Naive B cell (primary cell): Measurements from ENCODE around the gene KDM5B. TPM values are rescaled to one million over a fixed set of nuclear protein-coding genes. Genes with fewer than 3 reads are reported as not detected.

Experiments used
- ATAC-seq, 2 donors: fragments of 150-1000 bp; cut with Tn5 transposase; 2 replicates each; pipeline ENCODE4 v1.10.0; 2021; ENCODE audit warnings: low read depth in 2 of 2, mild to moderate bottlenecking in 2 of 2, moderate library complexity in 2 of 2
- DNase-seq: peaks from one replicate; pipeline ENCODE4 v3.0.0; 2022
- H3K27ac Mint-ChIP-seq, 6 donors: one replicate each; pipeline ENCODE4 v1.8.0; 2020 to 2022; ENCODE audit warnings: mild to moderate bottlenecking in 6 of 6, mixed read lengths in 6 of 6, moderate library complexity in 5 of 6, inconsistent platforms in 2 of 6
- H3K27me3 Mint-ChIP-seq, 3 donors: one replicate each; pipeline ENCODE4 v1.8.0; 2021 to 2022; ENCODE audit warnings: mixed read lengths in 3 of 3, mild to moderate bottlenecking in 1 of 3
- H3K36me3 Mint-ChIP-seq, 2 donors: one replicate each; pipeline ENCODE4 v1.8.0; 2020 to 2022; ENCODE audit warnings: mixed read lengths in 2 of 2, inconsistent platforms in 1 of 2, mild to moderate bottlenecking in 1 of 2
- H3K4me1 Mint-ChIP-seq, 3 donors: one replicate each; pipeline ENCODE4 v1.8.0; 2020 to 2022; ENCODE audit warnings: mixed read lengths in 3 of 3, inconsistent platforms in 1 of 3, mild to moderate bottlenecking in 1 of 3, moderate library complexity in 1 of 3
- H3K4me3 Mint-ChIP-seq, 8 donors: one replicate each; pipeline ENCODE4 v1.8.0; 2020 to 2022; ENCODE audit warnings: mild to moderate bottlenecking in 8 of 8, mixed read lengths in 8 of 8, moderate library complexity in 8 of 8, inconsistent platforms in 2 of 8
- H3K9me3 Mint-ChIP-seq, 7 donors: one replicate each; pipeline ENCODE4 v1.8.0; 2020 to 2022; ENCODE audit warnings: mixed read lengths in 7 of 7, mild to moderate bottlenecking in 5 of 7, inconsistent platforms in 2 of 7, moderate library complexity in 1 of 7
- polyA plus RNA-seq, 6 donors: library from polyadenylated mRNA; unstranded; fragments of 300-500 nt; fragmentation: Illumina TruSeq; gene quantifications; one replicate each; pipeline ENCODE4 v1.2.3, GENCODE V29; 2021; ENCODE audit warnings: low read depth in 6 of 6

KDM5B gene
- polyA plus RNA-seq, 6 donors from 2014 or later = 4.1 to 24.4 (median 17.1) TPM

DNA sequence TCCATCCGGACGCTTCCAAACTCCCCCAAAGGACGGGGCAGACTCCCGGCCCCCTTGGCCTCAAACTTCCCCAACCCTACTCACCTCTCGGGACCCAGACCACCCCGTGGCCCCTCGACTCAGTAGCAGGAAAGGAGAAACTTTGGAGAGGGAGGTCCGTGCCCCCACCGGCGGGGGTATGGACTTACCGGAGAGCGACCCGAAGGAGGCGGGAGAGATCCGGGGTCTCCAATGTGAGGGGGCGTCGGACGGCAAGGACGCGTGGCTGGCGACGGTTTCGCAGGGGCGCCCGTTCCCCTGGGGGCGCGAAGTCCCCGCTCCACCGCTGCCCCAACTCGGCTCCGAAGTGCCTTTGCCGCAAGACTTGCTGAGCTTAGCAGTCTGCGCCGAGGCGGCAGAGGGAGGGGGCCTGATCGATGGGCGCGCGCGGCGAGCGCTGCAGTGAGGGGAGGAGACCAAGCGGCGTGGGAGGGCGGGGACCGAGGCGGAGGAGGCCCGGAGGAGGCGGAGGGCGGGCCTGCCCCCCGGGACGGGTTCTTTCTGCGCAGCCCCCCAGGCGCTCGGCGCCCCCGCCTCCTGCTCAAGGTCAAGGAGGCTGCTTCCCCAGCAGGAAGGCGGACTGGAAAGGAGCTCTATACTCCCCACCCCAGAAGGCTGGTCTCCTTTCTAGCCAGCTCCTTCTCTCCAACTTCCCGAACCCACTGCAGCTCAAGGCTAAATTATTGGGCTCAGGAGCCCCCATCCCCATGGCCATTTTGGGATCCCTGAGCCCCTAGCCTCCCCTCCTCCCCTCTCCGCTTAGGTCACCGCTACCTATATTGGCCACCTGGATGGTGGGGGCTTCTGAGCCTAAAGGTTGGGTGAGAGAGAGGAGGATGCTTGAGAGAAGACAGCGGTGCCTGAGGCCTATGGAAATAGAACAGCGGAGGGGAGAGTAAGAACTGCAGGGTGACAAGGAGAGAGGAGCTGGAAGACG lies 97.9 kb downstream of the KDM5B start, which contains the start of gene SYT2:
Gene SYT2 (minus strand): TSS at position 385 of the 976 bp plus-strand sequence. CDS start 104,682 bp downstream, outside the sequence.
- Mint-ChIP-seq H3K9me3 (no peaks in the 10 kb centered on the region), H3K36me3 (peaks cover 0 to 7% of the 10 kb centered on the region in 2 donors), H3K27me3 (peaks cover 67 to 96% (median 74%) of the 10 kb centered on the region in 3 donors), H3K27ac (peak within 1 kb of the TSS in 1 of 6 donors; percentile 72), H3K4me3 (peak within 1 kb of the TSS in 5 of 8 donors; percentile 1 to 66 (median 44)), H3K4me1 (peaks cover 6 to 12% (median 12%) of the 10 kb centered on the region in 3 donors)
- DNase-seq = no peak
- ATAC-seq = peak; percentile 35 to 40

DNA sequence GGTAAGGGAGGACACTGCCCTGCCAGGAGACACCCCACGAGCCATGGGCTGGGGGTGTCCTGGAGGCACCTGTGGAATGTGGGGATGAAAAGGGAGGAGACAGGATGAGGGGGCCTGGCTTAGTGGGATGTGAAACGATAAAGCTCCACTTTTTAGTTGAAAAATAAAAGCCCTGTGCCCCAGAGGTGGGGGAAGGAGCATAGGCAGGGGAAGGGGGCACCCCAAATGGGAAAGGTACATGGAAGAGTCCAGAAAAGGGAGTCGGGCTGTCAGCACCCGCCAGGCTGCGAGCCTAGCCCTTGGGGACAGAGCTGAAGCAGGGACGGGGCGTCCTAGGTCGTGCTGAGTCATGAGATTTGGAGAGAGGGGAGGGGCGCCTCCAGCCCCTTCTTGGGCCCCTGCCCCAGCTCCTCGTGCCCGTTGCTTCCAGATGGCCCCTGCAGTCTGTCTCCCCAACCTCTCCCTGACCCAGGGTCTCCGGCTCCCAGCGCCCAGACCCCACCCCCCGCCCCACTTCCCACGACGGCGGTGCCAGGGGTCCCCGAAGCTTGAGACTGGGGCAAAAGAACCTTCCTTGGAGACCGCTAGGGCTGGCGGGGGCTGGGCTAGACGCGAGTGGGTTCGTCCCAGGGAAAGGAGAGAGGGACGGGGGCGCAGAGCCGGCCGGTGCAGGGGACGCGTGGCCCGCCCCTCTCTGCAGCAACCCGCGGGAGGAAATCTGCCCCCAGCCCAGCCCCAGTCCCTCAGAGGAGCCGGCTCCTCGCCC lies 98.8 kb downstream of the KDM5B start:
- Mint-ChIP-seq H3K27me3 (peaks cover 58 to 89% (median 76%) of the 10 kb centered on the region in 3 donors), H3K36me3 (peaks cover 0 to 7% of the 10 kb centered on the region in 2 donors), H3K4me3 (peak overlapping the region in 3 of 8 donors; percentile 44 to 66 (median 56)), H3K9me3 (no peaks in the 10 kb centered on the region), H3K27ac (peak overlapping the region in 2 of 6 donors; percentile 16 to 72), H3K4me1 (peaks cover 6 to 12% (median 12%) of the 10 kb centered on the region in 3 donors)
- ATAC-seq (no peak), DNase-seq (no peak)

DNA sequence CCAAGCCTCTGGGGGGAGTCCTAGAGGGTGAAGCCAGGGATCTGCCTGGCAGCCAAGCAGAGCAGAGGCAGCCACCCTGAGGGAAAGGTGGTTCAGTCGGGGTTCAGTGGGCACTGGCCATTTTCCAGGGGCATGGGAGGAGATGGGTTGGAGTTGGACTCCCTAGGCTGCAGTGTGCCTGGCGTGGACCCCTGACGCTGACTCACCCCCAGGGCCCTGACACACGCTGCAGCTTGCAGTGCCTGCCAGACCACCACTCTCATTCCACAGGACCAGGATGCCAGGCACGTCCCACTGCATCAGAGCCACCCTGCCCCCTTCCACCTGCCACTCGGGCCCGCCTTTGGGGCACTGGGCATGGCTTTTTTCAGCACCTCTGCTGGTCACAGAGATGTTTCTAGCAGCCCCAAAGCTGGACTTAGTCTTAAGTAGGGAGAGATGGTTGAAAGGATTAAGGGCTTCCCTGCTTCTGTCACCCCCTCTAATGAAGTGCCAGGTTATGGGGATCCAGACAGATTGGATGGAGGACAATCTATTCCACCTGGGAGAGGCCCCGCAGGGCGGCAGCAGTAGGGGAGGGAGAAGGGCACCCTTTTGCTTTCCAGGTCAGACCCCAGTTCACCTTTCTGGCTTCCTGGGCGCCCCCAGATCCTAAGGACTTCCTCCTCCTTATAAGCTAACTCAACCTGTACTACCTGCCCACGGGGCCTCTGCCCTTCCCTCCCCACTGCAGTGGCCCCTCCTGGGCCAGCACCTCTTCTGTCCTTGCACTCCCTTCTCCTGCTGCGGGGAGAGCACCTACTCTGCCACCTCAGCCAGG lies 99.6 kb downstream of the KDM5B start:
- Mint-ChIP-seq H3K27ac (peak overlapping the region in 1 of 6 donors; percentile 16), H3K36me3 (peaks cover 0 to 7% of the 10 kb centered on the region in 2 donors), H3K4me3 (peak overlapping the region in 2 of 8 donors; percentile 54 to 66), H3K4me1 (peaks cover 6 to 12% (median 12%) of the 10 kb centered on the region in 3 donors), H3K9me3 (no peaks in the 10 kb centered on the region), H3K27me3 (peaks cover 57 to 87% (median 83%) of the 10 kb centered on the region in 3 donors)
- ATAC-seq (no peak), DNase-seq (no peak)

DNA sequence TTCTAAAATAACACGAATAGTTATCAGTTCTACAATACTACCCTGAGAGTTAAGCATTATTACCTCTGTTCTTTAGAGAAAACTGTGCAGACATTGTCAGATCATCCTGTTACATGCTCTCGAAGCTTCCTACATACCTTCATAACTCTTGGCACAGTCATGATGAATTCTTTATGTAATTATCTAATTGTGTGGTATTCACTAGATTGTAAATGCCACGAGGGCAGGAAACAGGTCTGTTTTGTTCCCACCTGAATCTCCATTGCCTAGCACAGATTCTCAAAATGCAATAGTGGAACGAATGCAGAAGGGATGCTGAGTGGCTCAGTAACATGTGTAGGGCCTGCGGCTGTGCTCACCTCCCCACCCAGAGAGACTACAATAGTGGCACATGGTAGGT lies 101.4 kb downstream of the KDM5B start:
- no peak overlapping the region for H3K4me3 Mint-ChIP-seq

DNA sequence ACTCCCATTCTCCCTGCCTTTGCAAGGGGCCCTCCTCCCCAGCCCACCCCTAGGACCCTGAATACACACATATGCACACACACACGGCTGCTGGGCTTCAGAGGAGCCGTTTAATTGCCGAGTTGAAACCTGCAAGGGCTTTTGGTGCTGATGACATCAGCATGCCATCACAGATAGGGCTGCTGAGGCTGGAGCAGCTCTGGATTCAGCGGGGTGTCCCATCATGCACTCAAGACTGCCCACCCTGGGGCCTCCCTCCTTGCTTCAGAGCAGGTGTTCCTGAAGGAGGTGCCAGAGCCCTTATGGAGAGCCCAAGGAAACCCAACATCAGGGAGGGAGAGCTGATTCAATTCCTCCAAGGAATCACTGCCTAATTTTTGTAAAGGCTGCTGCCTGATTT lies 103.6 kb downstream of the KDM5B start:
- ATAC-seq (no peak), DNase-seq (no peak)
- Mint-ChIP-seq H3K27ac (no peak overlapping the region), H3K27me3 (peaks cover 34 to 66% (median 65%) of the 10 kb centered on the region in 3 donors), H3K9me3 (no peaks in the 10 kb centered on the region), H3K36me3 (peaks cover 0 to 7% of the 10 kb centered on the region in 2 donors), H3K4me3 (no peak overlapping the region), H3K4me1 (peaks cover 6 to 7% (median 6%) of the 10 kb centered on the region in 3 donors)

More for the DNA sequence above, 101.4 kb downstream of the KDM5B start:
- Mint-ChIP-seq H3K27ac (no peak overlapping the region), H3K9me3 (no peaks in the 10 kb centered on the region), H3K27me3 (peaks cover 44 to 88% (median 86%) of the 10 kb centered on the region in 3 donors), H3K4me1 (peaks cover 6 to 12% (median 12%) of the 10 kb centered on the region in 3 donors), H3K36me3 (peaks cover 0 to 7% of the 10 kb centered on the region in 2 donors)
- no peak for ATAC-seq
- DNase-seq = no peak

DNA sequence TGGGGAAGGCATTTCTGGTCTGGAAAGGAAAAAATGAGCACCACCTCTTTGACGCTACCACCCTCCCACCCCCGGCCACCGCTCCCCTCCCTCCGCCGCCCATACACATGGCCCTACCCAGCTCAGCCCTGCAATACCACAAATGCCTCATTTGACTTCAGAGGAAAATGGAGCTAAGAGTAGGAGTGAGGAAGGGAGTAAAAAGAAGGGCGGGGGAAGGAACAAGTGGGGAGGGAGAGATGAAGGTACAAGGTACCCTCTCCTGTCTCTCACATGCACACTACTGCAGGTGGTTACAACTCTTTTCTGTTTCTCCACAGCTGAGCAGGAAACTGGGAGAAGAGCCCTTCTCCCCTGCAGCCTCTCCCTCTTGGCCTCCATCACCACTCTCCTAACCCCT lies 105.0 kb downstream of the KDM5B start:
- peaks cover 23 to 58% (median 57%) of the 10 kb centered on the region in 3 donors for H3K27me3 Mint-ChIP-seq
- no peaks in the 10 kb centered on the region for H3K9me3 Mint-ChIP-seq
- no peak overlapping the region for H3K4me3 Mint-ChIP-seq
- H3K36me3 Mint-ChIP-seq = no peaks in the 10 kb centered on the region
- DNase-seq (no peak), ATAC-seq (no peak)
- no peak overlapping the region for H3K27ac Mint-ChIP-seq
- no peaks in the 10 kb centered on the region for H3K4me1 Mint-ChIP-seq

DNA sequence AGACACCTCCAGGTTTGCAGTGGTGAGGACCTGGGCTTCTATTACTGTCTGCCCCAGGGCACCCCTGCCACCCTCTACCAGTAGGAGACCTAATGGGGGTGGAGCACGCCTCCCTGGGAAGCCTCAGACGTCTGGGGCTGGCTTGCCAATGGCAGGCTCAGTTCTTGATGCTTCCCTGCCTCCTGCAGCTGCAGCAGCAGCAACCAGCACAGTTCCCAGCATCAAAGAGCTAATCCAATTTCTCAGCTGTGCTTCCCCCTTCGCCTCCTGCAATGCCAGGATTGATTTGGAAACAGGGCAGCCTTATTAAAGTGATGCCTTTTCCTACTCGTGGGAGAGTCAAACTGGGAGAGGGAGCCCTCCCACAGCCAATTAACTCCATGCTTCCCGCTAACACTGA lies 106.1 kb downstream of the KDM5B start:
- ATAC-seq = no peak
- no peaks in the 10 kb centered on the region for H3K9me3 Mint-ChIP-seq
- peaks cover 20 to 58% (median 57%) of the 10 kb centered on the region in 3 donors for H3K27me3 Mint-ChIP-seq
- H3K4me1 Mint-ChIP-seq = no peaks in the 10 kb centered on the region
- no peak for DNase-seq
- H3K27ac Mint-ChIP-seq = peak overlapping the region in 1 of 6 donors; percentile 27
- no peaks in the 10 kb centered on the region for H3K36me3 Mint-ChIP-seq
- H3K4me3 Mint-ChIP-seq = no peak overlapping the region

DNA sequence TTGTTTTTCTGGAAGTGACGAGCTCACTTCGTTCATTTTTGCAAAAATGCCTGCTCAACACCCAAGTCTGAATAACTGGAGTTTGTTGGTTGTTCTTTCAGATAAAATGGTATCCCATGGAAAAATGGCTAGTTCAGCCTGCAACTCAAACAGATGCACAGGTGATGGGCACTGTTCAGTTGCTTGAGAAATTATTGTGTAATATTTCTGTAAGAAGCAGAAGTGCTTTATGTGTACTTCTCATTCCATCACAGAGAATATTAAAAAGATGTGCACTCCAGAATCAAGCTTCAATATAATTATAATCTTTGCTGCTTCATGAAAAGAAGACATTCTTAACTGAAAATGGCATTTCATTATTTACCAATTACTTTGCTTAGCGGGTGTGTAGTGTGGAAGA lies 107.0 kb downstream of the KDM5B start:
- peaks cover 19 to 58% (median 58%) of the 10 kb centered on the region in 3 donors for H3K27me3 Mint-ChIP-seq
- H3K4me3 Mint-ChIP-seq = no peak overlapping the region
- no peak overlapping the region for H3K27ac Mint-ChIP-seq
- DNase-seq = no peak
- no peak for ATAC-seq
- H3K4me1 Mint-ChIP-seq = no peaks in the 10 kb centered on the region
- H3K9me3 Mint-ChIP-seq = no peaks in the 10 kb centered on the region
- no peaks in the 10 kb centered on the region for H3K36me3 Mint-ChIP-seq

DNA sequence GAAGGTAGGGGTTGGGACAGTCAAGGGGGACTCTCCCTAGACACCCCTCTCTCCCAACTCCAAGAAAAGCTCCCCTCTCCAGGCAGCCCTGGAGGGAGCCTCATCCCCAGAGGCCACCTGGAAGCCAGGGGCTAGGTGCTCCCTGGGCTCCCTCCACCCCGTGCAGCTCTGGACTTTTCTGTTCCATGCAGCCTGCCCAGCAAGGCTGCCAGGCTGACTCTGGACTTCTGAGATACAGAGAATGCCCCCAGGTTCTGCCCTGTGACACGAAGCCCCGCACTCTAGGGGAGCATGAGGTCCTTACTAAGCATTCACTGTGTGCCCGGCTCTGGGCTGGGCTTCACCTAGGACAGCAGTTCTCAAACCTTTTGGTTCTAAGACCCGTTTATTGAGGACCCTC lies 108.2 kb downstream of the KDM5B start:
- Mint-ChIP-seq H3K4me3 (no peak overlapping the region), H3K4me1 (no peaks in the 10 kb centered on the region), H3K27ac (no peak overlapping the region), H3K27me3 (peaks cover 26 to 64% (median 60%) of the 10 kb centered on the region in 3 donors), H3K9me3 (no peaks in the 10 kb centered on the region), H3K36me3 (no peaks in the 10 kb centered on the region)
- no peak for ATAC-seq
- no peak for DNase-seq

DNA sequence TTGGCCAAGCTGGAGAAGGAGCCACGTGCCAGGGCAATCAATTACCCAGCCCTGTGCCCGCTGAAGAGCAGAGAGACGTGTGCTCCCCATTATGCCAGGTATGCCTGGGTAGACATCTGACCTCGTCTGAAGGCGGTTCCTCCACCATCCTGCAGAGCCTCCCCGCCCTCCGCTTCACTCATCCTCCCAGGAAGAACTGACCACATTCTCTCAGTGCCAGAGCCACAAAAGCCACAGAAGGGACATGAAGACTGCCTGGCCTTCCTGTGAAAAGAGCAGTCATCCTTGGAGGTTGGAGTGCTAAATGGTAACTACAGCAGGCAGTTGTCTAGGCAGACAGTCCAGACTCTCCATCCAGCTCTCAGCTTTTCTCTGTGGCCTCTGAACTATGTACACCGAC lies 109.9 kb downstream of the KDM5B start:
- no peak overlapping the region for H3K4me3 Mint-ChIP-seq
- H3K9me3 Mint-ChIP-seq = peaks cover 0 to 2% (median 0%) of the 10 kb centered on the region in 7 donors
- ATAC-seq (no peak), DNase-seq (no peak)
- peaks cover 35 to 65% (median 63%) of the 10 kb centered on the region in 3 donors for H3K27me3 Mint-ChIP-seq
- H3K27ac Mint-ChIP-seq = no peak overlapping the region
- H3K4me1 Mint-ChIP-seq = no peaks in the 10 kb centered on the region
- H3K36me3 Mint-ChIP-seq = peaks cover 0 to under 1% of the 10 kb centered on the region in 2 donors

DNA sequence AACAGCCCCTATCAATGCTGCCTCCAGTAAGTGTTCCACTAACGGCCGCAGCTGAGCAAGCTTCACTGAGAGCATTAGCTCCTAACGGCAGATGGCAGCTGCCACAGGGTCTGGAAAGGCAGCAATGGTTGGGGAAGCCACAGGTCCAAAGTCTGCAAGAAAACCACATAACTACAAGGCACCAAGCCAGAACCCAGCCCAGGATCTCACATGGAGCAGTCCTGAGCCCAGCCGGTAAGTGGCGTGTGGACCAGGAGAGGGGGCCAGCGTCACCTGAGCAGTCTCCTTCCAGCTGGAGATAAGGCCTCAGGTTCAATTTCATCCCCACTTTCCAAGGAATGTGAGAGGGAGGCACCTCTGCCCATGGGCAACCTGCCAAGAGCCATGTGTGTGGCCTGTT lies 111.2 kb downstream of the KDM5B start:
- H3K4me1 Mint-ChIP-seq = no peaks in the 10 kb centered on the region
- peaks cover 40 to 63% (median 61%) of the 10 kb centered on the region in 3 donors for H3K27me3 Mint-ChIP-seq
- peaks cover 4 to 7% of the 10 kb centered on the region in 2 donors for H3K36me3 Mint-ChIP-seq
- H3K9me3 Mint-ChIP-seq = peaks cover 0 to 6% (median 2%) of the 10 kb centered on the region in 7 donors
- H3K4me3 Mint-ChIP-seq = no peak overlapping the region
- no peak overlapping the region for H3K27ac Mint-ChIP-seq
- ATAC-seq (no peak), DNase-seq (no peak)

DNA sequence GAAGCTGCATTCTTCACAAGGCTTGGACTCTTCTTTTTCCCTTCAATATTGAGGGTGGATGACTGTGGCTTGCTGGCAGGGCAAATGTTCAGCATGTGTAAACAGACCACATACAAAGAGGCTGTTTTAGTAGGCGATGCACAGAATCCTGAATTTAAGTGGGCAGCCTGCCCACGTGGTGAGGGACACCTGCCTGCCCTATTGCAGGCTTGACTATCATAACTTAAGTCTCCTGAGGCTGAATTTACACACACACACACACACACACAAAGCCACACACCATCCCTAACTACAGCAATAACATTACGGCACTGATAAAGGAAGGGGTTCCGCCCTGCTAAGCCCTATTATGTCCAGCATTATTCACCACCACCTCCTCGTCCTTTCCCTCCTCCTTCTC lies 113.9 kb downstream of the KDM5B start:
- ATAC-seq = no peak
- peaks cover 4 to 7% of the 10 kb centered on the region in 2 donors for H3K36me3 Mint-ChIP-seq

More for the DNA sequence above, 113.9 kb downstream of the KDM5B start:
- Mint-ChIP-seq H3K4me1 (no peaks in the 10 kb centered on the region), H3K27ac (peak overlapping the region in 1 of 6 donors; percentile 85), H3K9me3 (peaks cover 0 to 6% (median 2%) of the 10 kb centered on the region in 7 donors), H3K27me3 (peaks cover 50 to 81% (median 73%) of the 10 kb centered on the region in 3 donors), H3K4me3 (no peak overlapping the region)
- DNase-seq = no peak
